ENCODE measurements around the gene UBE4B.
"Not testable (repeated sequence)": the region's sequence is repeated elsewhere in the genome, so short reads cannot be mapped to it uniquely, and the experiment has no call there.

Gene UBE4B

DNA sequence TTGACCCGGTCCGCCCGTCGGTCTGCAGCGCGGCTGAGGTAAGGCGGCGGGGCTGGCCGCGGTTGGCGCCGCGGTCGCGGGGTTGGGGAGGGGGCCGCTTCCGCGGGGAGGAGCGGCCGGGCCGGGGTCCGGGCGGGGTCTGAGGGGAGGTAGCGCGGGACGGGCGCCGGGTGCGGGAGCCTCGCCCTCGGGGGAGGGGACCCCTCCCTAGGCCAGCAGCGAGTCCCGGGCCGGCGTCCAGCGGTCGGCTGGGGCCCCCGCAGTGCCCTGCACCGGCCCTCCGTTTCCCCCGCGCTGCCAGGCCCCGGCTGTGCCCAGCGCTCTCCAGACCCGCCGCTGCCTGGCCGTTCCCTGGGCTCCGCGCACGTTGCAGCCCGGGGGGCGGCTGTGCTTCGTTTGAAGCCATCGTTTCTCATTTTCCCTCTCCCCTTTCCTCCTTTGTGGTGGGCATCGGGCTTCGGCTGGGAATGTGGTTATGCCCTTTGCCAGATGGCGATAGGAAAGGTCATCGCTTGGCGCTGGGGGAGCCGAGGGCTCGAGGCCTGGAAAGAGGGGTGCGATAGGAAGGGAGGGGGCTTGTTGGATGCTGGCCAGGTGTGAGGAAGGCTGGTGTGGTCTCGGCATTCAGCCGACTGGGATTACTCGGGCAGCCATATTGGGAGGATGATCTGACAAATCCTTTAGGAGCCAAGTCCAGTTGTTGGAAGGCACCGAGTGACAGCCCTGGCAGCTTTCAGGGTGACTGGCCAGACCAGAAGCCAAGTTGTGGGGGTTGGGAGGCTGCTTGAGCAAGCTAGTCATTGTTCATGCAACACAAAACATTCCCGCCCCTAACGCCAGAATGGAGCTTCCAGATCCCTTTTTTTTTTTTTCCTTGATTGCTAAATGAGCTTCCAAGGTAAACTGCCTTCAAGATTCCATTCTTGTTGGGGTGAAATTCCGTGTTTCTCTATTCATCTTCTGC, 178.4 kb downstream of the UBE4B start:
- no peak for DNase-seq (ENCODE audit: low read depth in 2 of 2)

- no peak for DNase-seq (ENCODE audit: low read depth in 2 of 2)
These were observed 179.2 kb downstream of the UBE4B start for GRCh38 chr1:10211805-10212410.

DNA sequence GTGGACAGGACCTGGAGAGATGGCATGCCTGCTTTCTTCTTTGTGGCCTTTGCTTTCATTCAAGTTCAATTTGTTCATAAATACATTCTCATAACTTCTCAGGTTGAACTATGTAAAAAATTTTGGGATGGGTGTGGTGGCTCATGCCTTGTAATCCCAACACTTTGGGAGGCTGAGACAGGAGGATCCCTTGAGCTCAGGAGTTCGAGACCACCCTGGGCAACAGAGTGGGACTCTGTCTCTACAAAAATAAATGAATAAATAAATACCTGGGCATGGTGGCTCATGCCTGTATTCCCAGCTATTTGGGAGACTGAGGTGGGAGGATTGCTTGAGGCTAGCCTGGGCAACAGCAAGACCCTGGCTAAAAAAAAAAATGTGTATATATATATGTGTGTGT, 179.7 kb downstream of the UBE4B start:
- no peak for DNase-seq (ENCODE audit: low read depth in 2 of 2)

DNA sequence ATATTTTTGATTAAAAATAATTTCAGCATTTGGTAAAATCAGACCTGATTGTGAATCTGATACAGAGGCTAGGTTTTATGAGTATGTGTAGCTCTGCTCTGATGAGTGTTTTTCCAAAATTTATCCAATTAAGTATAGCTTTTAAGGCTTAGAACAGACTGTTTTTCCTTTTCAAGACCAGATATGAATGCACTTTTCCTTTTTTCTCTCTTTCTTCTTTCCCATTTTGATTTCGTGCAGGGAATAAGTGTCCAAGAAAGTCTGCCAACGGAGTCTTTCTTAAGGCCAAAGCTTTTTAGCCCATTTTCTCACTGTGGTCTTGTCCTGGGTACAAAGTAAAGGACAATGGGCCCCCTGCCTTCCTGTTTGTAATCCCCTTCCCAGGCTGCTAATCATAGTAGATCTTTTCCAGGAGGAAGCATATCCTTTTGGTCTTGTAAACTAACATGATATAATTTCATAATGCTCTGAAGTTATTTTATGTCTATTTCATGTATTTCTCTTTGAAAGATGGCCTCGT, 180.5 kb downstream of the UBE4B start:
- DNase-seq (ENCODE audit: low read depth in 2 of 2): no peak

GRCh38 chr1:10216090-10216749, 183.5 kb downstream of the UBE4B start:
- no peak for DNase-seq (ENCODE audit: low read depth in 2 of 2)

DNA sequence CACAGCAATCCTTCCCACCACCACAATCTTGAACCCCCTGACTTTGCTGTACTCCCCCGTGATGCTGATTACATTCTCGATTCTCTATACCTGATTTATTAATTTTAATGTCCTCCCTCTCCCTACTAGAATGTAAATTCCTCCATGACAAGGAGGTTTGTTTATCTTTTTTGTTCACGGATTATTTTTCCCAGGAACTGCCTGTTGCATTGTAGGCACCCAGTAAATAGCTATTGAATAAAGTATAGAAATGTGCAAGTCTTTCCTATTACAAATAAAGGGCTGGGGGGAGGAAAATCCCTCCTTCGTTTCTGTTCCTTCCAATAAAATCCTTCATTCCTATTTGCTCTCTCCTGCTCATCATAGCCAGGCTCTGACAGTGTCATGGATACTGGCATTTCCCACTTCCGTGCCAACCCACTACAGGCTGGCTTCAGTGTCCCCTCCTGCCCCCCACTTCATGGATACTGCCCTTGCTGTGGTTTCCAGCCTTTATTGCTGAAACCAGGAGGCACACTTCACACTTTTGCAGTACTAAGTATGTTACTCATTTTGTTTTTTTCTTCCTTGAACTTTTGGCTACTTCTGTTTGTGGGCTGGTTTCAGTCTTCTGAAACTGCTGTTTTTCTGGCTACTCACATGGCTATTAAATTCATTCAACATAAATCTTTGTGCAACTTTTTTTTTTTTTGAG, 185.1 kb downstream of the UBE4B start:
- DNase-seq (ENCODE audit: low read depth in 2 of 2): no peak

GRCh38 chr1:10220200-10220599, 187.4 kb downstream of the UBE4B start:
- no peak for DNase-seq (ENCODE audit: low read depth in 2 of 2)

GRCh38 chr1:10220657-10221056, 187.9 kb downstream of the UBE4B start:
- DNase-seq (ENCODE audit: low read depth in 2 of 2): not testable (repeated sequence)

DNA sequence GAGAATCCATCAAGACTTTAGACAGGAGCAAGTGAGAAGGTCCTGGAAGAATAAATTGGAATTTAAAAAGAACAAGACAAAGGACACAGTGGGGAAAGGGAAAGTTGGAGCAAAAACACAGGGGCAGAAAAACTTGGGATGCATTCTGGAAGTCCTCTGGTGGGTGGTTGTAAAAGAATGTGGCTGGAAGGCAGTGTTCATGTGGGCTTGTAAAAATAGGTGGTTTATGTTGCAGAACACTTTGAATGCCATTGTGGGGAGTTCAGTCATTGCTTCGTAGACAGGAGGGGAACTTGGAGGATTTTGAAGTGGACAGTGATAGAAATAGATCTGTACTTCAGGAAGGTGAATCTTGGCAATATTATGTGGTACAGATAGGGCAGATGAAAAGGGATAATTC, 192.8 kb downstream of the UBE4B start:
- DNase-seq (ENCODE audit: low read depth in 2 of 2): no peak

- DNase-seq (ENCODE audit: low read depth in 2 of 2): no peak
These were observed 195.8 kb downstream of the UBE4B start for GRCh38 chr1:10228528-10228927.

- no peak for DNase-seq (ENCODE audit: low read depth in 2 of 2)
These were observed 197.1 kb downstream of the UBE4B start for GRCh38 chr1:10229903-10230302.
